ENCODE data around the gene ADPRHL1. TPM values are rescaled to one million over a fixed set of nuclear protein-coding genes. Genes with fewer than 3 reads are reported as not detected.

Gene ADPRHL1
- total RNA-seq, 3 donors from 2014 or later (not counting 1 experiment from before 2014, with no cell fraction given), result 0.56 to 0.93 (median 0.72) TPM

DNA sequence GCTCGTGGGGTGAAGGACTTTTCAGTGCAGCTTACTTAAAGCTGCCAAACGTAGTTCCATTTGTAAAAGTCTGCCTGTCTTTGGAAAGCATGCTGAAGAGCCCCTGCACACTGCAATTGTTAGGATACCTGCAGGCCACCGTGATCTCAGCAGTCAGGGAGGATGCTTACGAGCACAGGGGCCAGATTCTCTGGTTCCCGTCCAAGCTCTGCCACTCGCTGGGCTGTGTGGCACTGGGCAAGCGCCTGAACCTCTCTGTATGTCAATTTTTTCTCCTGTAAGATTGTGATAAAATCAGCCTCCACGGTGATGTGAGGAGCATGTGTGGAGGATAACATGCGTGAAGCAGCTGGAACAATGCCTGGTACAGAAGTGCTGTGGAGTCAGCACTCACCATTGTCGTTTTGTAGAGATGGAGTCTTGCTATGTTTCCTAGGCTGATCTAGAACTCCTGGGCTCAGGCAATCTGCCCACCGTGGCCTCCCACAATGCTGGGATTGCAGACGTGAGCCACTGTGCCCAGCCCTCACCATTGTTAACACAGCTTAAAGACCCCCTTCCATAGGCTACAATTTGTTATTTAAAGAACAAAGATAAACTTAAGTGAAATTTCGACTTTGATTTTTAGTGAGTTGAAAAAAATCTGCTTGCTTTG, 3.5 kb downstream of the ADPRHL1 start:
- H3K9me3 Mint-ChIP-seq, result no peaks in the 10 kb centered on the region
- 93% methylated on average over 13 of the region's 13 CpGs for WGBS (ENCODE audit: insufficient coverage)
- ATAC-seq (no peak), DNase-seq (no peak)
- intact Hi-C loops (cut with micrococcal nuclease), result no loop called here
- Histone ChIP-seq H3K27me3 (ENCODE audit: control insufficient read depth, insufficient read depth, low read length) (no peaks in the 10 kb centered on the region), H3K4me1 (ENCODE audit: control insufficient read depth, insufficient read depth, low read length) (no peaks in the 10 kb centered on the region), H3K27ac (ENCODE audit: low read length) (no peak overlapping the region), H3K4me3 (ENCODE audit: low read length) (no peak overlapping the region), H3K36me3 (ENCODE audit: control insufficient read depth, insufficient read depth, low read length) (no peaks in the 10 kb centered on the region), H3K9me3 (ENCODE audit: control insufficient read depth, insufficient read depth, low read length) (no peaks in the 10 kb centered on the region)
- TF ChIP-seq, protein P1, sequence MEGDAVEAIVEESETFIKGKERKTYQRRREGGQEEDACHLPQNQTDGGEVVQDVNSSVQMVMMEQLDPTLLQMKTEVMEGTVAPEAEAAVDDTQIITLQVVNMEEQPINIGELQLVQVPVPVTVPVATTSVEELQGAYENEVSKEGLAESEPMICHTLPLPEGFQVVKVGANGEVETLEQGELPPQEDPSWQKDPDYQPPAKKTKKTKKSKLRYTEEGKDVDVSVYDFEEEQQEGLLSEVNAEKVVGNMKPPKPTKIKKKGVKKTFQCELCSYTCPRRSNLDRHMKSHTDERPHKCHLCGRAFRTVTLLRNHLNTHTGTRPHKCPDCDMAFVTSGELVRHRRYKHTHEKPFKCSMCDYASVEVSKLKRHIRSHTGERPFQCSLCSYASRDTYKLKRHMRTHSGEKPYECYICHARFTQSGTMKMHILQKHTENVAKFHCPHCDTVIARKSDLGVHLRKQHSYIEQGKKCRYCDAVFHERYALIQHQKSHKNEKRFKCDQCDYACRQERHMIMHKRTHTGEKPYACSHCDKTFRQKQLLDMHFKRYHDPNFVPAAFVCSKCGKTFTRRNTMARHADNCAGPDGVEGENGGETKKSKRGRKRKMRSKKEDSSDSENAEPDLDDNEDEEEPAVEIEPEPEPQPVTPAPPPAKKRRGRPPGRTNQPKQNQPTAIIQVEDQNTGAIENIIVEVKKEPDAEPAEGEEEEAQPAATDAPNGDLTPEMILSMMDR (IDR thresholded peaks at IDR 0.05), result no peak
- H3K4me3 Mint-ChIP-seq, result no peak overlapping the region
- H3K36me3 Mint-ChIP-seq, result no peaks in the 10 kb centered on the region
- no peak overlapping the region for H3K27ac Mint-ChIP-seq
- H3K27me3 Mint-ChIP-seq (ENCODE audit: low read depth in 2 of 2), result no peaks in the 10 kb centered on the region
- H3K4me1 Mint-ChIP-seq, result no peaks in the 10 kb centered on the region

DNA sequence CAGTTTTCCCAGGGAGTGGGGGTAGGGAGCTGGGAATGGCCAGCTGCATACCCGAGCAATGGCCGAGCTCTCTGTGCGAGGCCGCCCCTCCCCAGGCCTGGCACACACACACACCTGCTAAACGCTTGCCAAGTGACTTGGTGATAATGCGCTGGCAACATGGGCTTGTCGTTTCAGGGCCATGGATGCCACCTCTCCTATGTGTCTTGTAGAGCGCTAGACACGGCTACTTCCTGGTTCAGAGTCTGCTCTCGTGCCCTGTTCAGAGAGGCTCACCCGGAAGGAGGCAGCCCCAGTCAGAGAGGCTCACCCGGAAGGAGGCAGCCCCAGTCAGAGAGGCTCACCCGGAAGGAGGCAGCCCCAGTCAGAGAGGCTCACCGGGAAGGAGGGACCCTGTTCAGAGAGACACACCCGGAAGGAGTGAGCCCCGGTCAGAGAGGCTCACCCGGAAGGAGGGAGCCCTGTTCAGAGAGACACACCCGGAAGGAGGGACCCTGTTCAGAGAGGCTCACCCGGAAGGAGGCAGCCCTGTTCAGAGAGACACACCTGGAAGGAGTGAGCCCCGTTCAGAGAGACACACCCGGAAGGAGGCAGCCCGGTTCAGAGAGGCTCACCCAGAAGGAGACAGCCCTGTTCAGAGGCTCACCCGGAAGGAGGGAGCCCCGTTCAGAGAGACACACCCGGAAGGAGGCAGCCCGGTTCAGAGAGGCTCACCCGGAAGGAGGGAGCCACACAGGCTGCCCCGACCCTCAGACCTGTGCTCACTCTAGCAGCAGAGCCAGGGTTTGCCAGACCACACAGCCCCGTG, 4.2 kb downstream of the ADPRHL1 start:
- 88% methylated on average over 29 of the region's 29 CpGs for WGBS (ENCODE audit: insufficient coverage)
- no peaks in the 10 kb centered on the region for H3K9me3 Mint-ChIP-seq
- no peaks in the 10 kb centered on the region for H3K27me3 Mint-ChIP-seq (ENCODE audit: low read depth in 2 of 2)
- no peak overlapping the region for H3K27ac ChIP-seq (ENCODE audit: low read length)
- H3K36me3 ChIP-seq (ENCODE audit: control insufficient read depth, insufficient read depth, low read length), result no peaks in the 10 kb centered on the region
- TF ChIP-seq, protein P1 (IDR thresholded peaks at IDR 0.05), result no peak
- intact Hi-C loops (cut with micrococcal nuclease), result no loop called here
- no peaks in the 10 kb centered on the region for H3K4me1 ChIP-seq (ENCODE audit: control insufficient read depth, insufficient read depth, low read length)
- H3K27ac Mint-ChIP-seq, result no peak overlapping the region
- no peaks in the 10 kb centered on the region for H3K9me3 ChIP-seq (ENCODE audit: control insufficient read depth, insufficient read depth, low read length)
- no peaks in the 10 kb centered on the region for H3K27me3 ChIP-seq (ENCODE audit: control insufficient read depth, insufficient read depth, low read length)
- no peaks in the 10 kb centered on the region for H3K36me3 Mint-ChIP-seq
- H3K4me1 Mint-ChIP-seq, result no peaks in the 10 kb centered on the region
- no peak overlapping the region for H3K4me3 Mint-ChIP-seq
- ATAC-seq (peak in 1 of 3 donors; percentile 71), DNase-seq (peak in 1 of 2 donors; percentile 66)
- H3K4me3 ChIP-seq (ENCODE audit: low read length), result no peak overlapping the region

DNA sequence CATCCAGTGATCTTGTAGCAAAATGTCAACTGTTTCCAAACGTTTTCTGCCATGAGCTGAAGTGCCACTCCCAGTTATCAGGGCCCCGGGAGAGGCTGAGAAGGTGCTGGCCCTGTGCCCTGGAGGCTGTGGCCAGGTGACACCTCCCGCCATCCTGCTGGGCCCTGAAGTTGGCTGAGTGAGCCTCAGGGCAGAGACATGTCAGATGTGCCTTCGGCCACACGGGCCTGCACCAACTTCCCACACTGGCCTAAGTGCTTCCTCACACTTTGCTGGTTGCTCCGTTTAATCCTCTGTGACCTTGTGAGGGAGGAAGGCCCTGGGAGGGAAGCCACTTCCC, 4.8 kb downstream of the ADPRHL1 start:
- TF ChIP-seq, protein P1 (IDR thresholded peaks at IDR 0.05), result no peak
- ATAC-seq (no peak), DNase-seq (no peak)
- H3K4me3 Mint-ChIP-seq, result no peak overlapping the region
- no peaks in the 10 kb centered on the region for H3K4me1 ChIP-seq (ENCODE audit: control insufficient read depth, insufficient read depth, low read length)
- no peaks in the 10 kb centered on the region for H3K27me3 Mint-ChIP-seq (ENCODE audit: low read depth in 2 of 2)
- H3K36me3 ChIP-seq (ENCODE audit: control insufficient read depth, insufficient read depth, low read length), result no peaks in the 10 kb centered on the region
- no peak overlapping the region for H3K27ac Mint-ChIP-seq
- no peaks in the 10 kb centered on the region for H3K36me3 Mint-ChIP-seq
- no peak overlapping the region for H3K27ac ChIP-seq (ENCODE audit: low read length)
- no peak overlapping the region for H3K4me3 ChIP-seq (ENCODE audit: low read length)
- no peaks in the 10 kb centered on the region for H3K9me3 Mint-ChIP-seq
- WGBS (ENCODE audit: insufficient coverage), result 57% methylated on average over 6 of the region's 6 CpGs
- H3K4me1 Mint-ChIP-seq, result no peaks in the 10 kb centered on the region
- intact Hi-C loops (cut with micrococcal nuclease), result no loop called here
- H3K27me3 ChIP-seq (ENCODE audit: control insufficient read depth, insufficient read depth, low read length), result no peaks in the 10 kb centered on the region
- H3K9me3 ChIP-seq (ENCODE audit: control insufficient read depth, insufficient read depth, low read length), result no peaks in the 10 kb centered on the region

Measured in natural killer cell (primary cell).